CD4-positive, alpha-beta T cell treated with Interleukin-6 for 4 hours (primary cell): ENCODE measurements around the gene CYP4F3.
"Not testable (repeated sequence)": the region's sequence is repeated elsewhere in the genome, so short reads cannot be mapped to it uniquely, and the experiment has no call there.

ENCODE experiments used
- DNase-seq: peaks from one replicate; pipeline ENCODE4 v3.0.0-alpha.2; 2020; ENCODE audit warnings: mixed read lengths

CYP4F3 gene

GRCh38 chr19:15631817-15632216, 8.9 kb upstream of the CYP4F3 start:
- DNase-seq, result peak; percentile 33

GRCh38 chr19:15633082-15633835, 7.4 kb upstream of the CYP4F3 start:
- DNase-seq, result no peak

GRCh38 chr19:15634105-15634504, 6.6 kb upstream of the CYP4F3 start:
- DNase-seq, result no peak

- no peak for DNase-seq
These were observed 5.5 kb upstream of the CYP4F3 start for GRCh38 chr19:15635016-15635805.

GRCh38 chr19:15636026-15636425, 4.7 kb upstream of the CYP4F3 start:
- DNase-seq, result no peak

GRCh38 chr19:15639596-15639995, 1.1 kb upstream of the CYP4F3 start:
- DNase-seq, result no peak

- no peak for DNase-seq
These were observed 354 bp downstream of the CYP4F3 start for GRCh38 chr19:15640904-15641597.

GRCh38 chr19:15641901-15642491, 1.3 kb downstream of the CYP4F3 start:
- DNase-seq, result no peak

- no peak for DNase-seq
These were observed 2.1 kb downstream of the CYP4F3 start for GRCh38 chr19:15642807-15643206.

- DNase-seq, result no peak
These were observed 2.7 kb downstream of the CYP4F3 start for GRCh38 chr19:15643387-15643786.

- DNase-seq, result no peak
These were observed 3.5 kb downstream of the CYP4F3 start for GRCh38 chr19:15644066-15644741.

GRCh38 chr19:15644816-15645215, 4.1 kb downstream of the CYP4F3 start:
- no peak for DNase-seq

- no peak for DNase-seq
These were observed 8.8 kb downstream of the CYP4F3 start for GRCh38 chr19:15649526-15649925.

- DNase-seq, result not testable (repeated sequence)
These were observed 9.4 kb downstream of the CYP4F3 start for GRCh38 chr19:15650123-15650522.

- no peak for DNase-seq
These were observed 11.1 kb downstream of the CYP4F3 start for GRCh38 chr19:15651791-15652190.

GRCh38 chr19:15652559-15653278, 12.0 kb downstream of the CYP4F3 start:
- DNase-seq, result no peak

GRCh38 chr19:15656467-15656866, 15.8 kb downstream of the CYP4F3 start:
- no peak for DNase-seq

GRCh38 chr19:15663247-15663646, 22.6 kb downstream of the CYP4F3 start:
- no peak for DNase-seq

GRCh38 chr19:15666186-15666585, 25.5 kb downstream of the CYP4F3 start:
- DNase-seq, result no peak

- no peak for DNase-seq
These were observed 26.2 kb downstream of the CYP4F3 start for GRCh38 chr19:15666883-15667282.

- no peak for DNase-seq
These were observed 28.7 kb downstream of the CYP4F3 start for GRCh38 chr19:15669440-15669839.

GRCh38 chr19:15669891-15670290, 29.2 kb downstream of the CYP4F3 start:
- no peak for DNase-seq
